NCI-H69 (cell line): ENCODE measurements around the gene SUGCT.
A peak's percentile ranks its signal among the peaks of the same experiment; 100 is the strongest.

ENCODE experiments used
- DNase-seq: peaks from one replicate; lab custom pipeline; 2025; lab: John Stamatoyannopoulos, UW

The SUGCT gene

GRCh38 chr7:40874756-40875155 lies 740.0 kb downstream of the SUGCT start:
- DNase-seq: peak; percentile 38

DNA sequence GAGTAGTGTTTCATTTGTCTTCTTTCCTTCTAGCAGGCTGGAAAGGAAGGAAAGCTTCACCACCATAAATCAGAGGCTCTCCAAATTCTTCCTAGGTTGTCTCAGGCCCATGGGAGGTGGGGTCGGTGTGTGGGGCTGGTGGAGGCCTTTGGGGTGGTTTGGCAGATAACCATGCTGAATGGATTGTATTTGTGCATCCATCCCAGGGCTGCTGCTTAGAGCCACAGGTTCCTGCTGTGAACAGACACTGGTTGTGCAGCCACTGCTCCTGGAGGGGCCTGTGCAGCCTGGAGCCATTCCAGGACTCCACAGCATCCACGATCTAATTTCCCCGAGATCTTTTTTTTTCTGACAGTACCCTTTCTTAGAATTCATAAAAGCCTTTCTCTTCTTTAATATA lies 741.8 kb downstream of the SUGCT start:
- peak; percentile 4 for DNase-seq

- no peak for DNase-seq
Observed at GRCh38 chr7:40879941-40880543, 745.2 kb downstream of the SUGCT start.

DNA sequence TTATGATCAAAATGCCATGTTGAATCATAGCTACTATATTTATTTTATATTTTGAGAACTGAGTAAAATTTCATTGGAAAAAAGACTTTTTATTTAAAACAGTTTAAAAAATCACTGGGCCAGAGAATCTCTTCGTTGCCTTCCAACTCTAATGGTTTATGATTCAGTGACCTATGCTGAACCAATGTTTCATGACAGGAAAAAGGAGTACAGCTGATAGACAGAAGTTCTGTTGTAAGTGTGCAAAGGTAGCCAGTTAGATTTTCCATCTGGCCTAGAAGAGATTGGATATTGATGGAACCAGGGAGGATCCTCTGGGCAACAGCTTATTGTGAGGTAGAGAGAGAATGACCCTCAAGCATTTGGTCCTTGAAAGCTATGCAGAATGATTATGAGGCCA lies 745.8 kb downstream of the SUGCT start:
- no peak for DNase-seq

- no peak for DNase-seq
Observed at GRCh38 chr7:40881405-40881926, 746.7 kb downstream of the SUGCT start.

DNA sequence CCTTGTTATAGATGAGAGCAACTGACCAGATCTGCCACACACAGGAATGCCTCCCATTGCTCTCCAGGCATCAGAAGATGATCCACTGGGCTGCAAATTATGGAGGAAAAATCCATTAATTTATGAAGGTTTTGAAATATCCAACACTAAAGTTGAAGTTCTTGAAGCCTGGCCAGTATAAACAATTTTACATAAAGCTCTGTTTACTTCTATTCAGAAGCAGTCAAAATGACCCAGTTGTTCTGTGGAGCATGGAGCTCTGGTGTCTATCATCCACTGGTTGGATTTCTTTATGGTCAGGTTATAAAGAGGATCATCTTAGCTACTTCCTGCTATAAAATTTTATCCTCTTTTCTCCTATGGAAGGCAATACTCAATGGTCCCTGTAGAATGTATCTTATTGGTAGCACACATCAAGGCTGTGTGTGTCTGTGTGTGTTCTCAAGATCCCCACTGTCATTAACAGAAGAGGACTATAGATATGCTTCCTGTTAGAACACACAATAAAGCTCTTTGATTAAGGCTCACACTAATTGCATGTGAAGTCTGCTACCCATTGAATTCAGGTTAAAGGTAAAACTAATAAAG lies 747.4 kb downstream of the SUGCT start:
- no peak for DNase-seq

GRCh38 chr7:40883826-40884225 lies 749.0 kb downstream of the SUGCT start:
- no peak for DNase-seq

- peak; percentile 2 for DNase-seq
Observed at GRCh38 chr7:40884241-40884640, 749.4 kb downstream of the SUGCT start.

DNA sequence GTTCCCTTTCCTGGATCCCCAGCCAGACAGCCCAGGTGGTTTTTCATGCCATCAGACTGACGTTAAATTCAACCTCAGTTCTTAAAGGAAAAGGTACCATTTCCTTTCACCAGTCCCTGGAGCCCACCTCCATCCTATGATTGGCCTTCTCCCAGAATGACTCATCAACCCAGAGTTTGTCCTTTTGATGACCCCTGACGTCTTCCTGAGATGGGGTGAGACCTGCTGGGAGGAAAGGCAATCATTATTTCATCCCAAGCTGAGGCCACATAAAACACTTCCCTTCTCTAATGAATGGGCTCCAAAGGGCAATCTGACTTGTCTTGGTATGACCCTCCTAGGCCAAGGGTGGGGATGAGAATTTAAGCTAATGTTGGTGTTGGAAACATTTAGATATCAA lies 750.7 kb downstream of the SUGCT start:
- no peak for DNase-seq

DNA sequence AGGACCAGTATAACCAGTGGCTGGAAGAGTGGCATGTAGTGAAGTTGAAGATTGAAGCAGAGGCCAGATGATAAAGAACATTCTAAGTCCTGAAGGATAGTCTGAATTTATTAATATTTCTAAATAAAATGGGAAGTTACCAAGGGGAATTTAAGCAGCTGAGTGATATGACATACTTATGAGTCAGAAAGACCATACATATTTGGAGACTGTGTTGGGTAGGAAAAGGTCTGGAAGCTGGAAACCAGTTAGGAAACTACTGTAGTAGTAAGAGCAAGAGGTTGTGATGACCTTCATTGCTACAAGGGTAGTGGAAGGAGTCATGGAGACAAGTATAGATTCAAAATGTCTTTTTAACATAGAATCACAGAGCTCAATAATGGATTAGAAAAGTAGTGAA lies 752.3 kb downstream of the SUGCT start:
- no peak for DNase-seq

- DNase-seq: no peak
Observed at GRCh38 chr7:40888499-40888898, 753.7 kb downstream of the SUGCT start.

GRCh38 chr7:40889099-40889498 lies 754.3 kb downstream of the SUGCT start:
- no peak for DNase-seq

DNA sequence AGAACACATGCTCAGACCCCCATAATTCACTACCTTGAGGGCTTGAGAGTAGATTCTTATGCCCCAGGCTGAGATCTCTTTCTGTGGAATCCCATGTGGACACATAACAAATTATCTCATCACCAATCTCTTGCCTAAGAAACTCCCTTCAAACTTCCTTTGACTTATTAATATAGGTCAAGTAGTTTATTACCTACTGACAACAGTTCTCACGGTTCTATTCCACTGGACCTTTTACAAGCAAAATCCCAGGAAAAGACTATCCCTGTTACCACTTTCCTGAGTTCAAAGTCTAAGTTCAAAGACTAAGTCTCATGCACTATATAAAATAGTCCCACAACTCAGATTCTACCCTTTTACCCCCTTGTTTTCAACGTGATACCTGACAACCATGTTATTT lies 754.7 kb downstream of the SUGCT start:
- no peak for DNase-seq

DNA sequence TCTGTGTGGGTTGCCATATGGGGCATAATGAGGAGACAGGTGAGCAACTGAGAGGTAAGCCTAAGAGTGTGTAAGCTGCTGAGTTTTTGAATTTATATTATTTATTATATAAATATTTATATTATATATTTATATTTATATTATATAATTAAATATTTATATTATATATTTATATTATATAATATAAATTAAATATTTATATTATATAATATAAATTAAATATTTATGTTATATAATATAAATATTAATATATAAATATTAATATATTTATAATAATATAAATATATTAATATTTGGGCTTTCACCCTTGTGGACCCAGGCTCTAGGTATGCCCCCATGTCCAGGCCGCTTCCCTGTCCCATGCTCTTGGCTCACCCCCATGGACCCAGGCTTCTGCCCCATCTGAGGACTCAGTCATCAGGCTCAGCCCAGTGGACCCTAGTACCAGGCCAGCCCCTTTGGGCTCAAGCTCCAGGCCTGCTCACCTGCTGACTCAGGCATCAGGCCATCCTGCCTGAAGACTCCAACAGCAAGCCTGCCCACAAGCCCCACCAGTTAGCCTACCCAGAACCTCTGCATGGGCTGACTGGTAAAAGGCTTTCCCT lies 755.4 kb downstream of the SUGCT start:
- no peak for DNase-seq

DNA sequence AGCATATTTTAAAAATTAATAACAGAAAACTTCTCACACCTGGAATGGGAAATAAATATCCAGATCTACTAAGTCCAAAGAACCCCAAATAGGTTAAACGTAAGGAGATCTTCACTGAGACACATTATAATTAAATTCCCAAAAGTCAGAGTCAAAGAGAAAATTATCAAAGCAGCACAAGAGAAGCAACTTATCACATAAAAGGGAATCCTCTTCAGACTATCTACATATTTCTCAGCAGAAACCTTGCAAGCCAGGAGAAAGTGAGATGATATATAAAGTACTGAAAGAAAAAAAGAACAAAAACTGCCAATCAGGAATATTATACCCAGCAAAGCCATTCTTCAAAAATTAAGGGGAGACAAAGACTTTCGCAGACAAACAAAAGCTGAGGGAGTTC lies 756.4 kb downstream of the SUGCT start:
- DNase-seq: no peak

DNA sequence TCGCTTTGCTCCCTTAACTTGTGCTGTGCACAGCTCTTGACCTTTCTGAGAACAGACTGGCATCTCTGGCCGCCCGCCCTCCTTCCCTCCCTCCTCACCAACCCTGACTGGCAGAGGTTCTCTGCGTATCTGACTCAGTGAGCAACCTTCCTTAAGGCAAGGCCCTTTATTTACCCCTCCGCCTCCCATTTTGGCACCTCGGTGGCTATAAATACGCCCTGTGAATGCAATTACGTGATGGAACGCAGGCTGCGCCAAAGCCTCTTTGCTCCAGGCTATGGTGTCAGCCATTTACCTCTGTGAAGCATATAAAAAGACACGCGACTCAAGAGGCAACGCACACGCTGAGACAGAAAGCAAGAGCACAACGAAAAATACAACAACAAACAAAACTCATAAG lies 764.3 kb downstream of the SUGCT start:
- DNase-seq: peak; percentile 27

DNA sequence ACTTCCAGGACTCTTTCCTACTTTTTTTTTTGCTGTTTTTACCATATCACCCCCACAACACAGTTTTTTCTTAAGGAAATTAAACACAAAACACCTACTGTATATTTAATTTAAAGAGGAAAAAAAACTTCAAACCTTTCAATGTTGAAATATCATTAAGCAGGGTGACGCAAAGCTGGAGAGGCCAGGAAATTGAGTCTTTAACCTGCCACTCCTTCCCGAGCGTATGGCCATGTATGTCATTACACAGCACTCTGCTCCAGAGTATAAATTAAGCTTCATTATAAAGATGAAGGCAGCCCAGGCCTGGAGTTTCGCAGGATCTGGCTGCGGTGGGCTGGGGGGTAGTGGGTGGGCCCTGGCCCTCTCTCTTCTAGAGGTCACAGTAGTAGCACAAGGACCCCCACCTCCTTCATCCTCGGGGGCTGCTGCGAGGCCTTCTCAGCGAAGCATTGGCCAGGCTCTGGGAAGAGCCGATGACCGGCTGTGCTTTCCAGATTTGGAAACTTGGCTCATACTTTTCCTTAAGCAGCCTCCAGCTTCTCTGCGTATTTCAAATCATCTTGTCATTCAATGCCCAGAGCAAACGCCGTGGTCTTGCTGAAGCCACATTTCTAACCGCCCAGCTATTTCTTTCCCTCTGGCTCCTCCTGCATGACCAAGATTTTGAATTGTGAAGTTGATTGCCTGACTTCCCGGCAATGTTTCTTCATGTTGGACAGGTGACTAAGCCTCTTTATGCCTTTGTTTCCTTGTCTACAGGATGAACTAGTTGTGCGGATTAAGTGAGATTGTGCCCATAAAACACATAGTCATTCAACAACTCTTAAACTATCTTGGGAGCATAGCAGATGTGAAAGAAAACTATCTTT lies 765.1 kb downstream of the SUGCT start:
- DNase-seq: no peak

GRCh38 chr7:40903872-40904271 lies 769.1 kb downstream of the SUGCT start:
- no peak for DNase-seq

GRCh38 chr7:40907286-40907685 lies 772.5 kb downstream of the SUGCT start:
- no peak for DNase-seq

DNA sequence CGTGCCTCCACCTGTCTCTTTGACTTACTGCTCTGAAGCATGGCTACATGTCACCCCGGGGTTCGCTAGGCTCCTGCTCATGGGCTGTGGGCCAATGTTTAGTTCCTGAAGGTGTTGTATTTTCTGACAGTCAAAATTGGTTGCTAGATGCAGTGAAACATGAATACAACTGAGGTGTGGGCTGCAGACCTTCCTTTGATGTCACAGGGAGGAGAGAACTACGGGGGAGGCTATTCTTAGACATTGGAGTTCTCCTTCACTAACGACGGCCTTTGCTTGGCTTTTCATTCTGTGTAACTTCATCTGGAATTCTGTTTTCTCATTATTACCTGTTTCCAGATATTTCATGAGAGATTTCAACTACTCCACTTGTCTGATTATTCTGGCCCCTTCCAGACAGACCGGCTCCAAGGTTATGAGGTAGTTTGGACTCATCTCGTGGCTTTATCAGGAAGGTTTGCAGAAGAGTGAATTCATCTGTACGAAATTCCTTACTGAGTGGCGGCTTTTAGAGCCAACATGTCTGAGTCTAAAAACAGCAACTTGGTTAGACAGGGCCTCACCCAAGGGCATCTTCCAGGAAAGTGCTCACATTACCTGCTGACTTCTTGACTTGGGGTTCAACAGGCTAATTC lies 774.7 kb downstream of the SUGCT start:
- no peak for DNase-seq
